HEK293T (cell line): ENCODE results near the gene TASOR2.

Experiments used
- BHLHE40 ChIP-seq: fragments of 450-650 bp; IDR thresholded peaks from 2 replicates; pipeline ENCODE4 v1.6.1; 2016; ENCODE audit warnings: mild to moderate bottlenecking, moderate library complexity, borderline replicate concordance
- FOXA1 ChIP-seq: fragments of 450-650 bp; IDR thresholded peaks from 2 replicates; pipeline ENCODE4 v1.6.1; 2016; ENCODE audit warnings: mild to moderate bottlenecking
- FOXM1 ChIP-seq: fragments of 450-650 bp; IDR thresholded peaks from 2 replicates; pipeline ENCODE4 v1.6.1; 2017; ENCODE audit warnings: mild to moderate bottlenecking, borderline replicate concordance
- HDGF ChIP-seq: fragments of 450-650 bp; IDR thresholded peaks from 2 replicates; pipeline ENCODE4 v1.6.1; 2017; ENCODE audit warnings: antibody characterized with exemption, borderline replicate concordance
- LEF1 ChIP-seq: fragments of 450-650 bp; IDR thresholded peaks from 2 replicates; pipeline ENCODE4 v1.6.1; 2017; ENCODE audit warnings: mild to moderate bottlenecking, borderline replicate concordance
- NFRKB ChIP-seq: fragments of 450-650 bp; IDR thresholded peaks from 2 replicates; pipeline ENCODE4 v1.6.1; 2016; ENCODE audit warnings: mild to moderate bottlenecking, moderate library complexity
- SP1 ChIP-seq: fragments of 450-650 bp; IDR thresholded peaks from 2 replicates; pipeline ENCODE4 v1.6.1; 2017
- SUZ12 ChIP-seq: fragments of 450-650 bp; IDR thresholded peaks from 2 replicates; pipeline ENCODE4 v1.6.1; 2016; ENCODE audit warnings: mild to moderate bottlenecking

GRCh38 chr10:5644930-5645329 lies 39.7 kb upstream of the TASOR2 start:
- TF ChIP-seq FOXM1 = no peak
- no peak for TF ChIP-seq SUZ12
- no peak for TF ChIP-seq LEF1
- TF ChIP-seq FOXA1 = no peak
- no peak for TF ChIP-seq BHLHE40
- TF ChIP-seq HDGF = no peak
- no peak for TF ChIP-seq NFRKB
- no peak for TF ChIP-seq SP1
